GM12874 (cell line): ENCODE measurements around the gene PMPCA.

Experiments
- TF ChIP-seq, protein P1 (sequence below): IDR thresholded peaks from 2 replicates; pipeline ENCODE4 v1.5.1; 2011; ENCODE audit warnings: low read depth, mild to moderate bottlenecking, control low read depth, low read length, moderate library complexity; ENCODE audit not compliant: insufficient read depth

PMPCA gene

DNA sequence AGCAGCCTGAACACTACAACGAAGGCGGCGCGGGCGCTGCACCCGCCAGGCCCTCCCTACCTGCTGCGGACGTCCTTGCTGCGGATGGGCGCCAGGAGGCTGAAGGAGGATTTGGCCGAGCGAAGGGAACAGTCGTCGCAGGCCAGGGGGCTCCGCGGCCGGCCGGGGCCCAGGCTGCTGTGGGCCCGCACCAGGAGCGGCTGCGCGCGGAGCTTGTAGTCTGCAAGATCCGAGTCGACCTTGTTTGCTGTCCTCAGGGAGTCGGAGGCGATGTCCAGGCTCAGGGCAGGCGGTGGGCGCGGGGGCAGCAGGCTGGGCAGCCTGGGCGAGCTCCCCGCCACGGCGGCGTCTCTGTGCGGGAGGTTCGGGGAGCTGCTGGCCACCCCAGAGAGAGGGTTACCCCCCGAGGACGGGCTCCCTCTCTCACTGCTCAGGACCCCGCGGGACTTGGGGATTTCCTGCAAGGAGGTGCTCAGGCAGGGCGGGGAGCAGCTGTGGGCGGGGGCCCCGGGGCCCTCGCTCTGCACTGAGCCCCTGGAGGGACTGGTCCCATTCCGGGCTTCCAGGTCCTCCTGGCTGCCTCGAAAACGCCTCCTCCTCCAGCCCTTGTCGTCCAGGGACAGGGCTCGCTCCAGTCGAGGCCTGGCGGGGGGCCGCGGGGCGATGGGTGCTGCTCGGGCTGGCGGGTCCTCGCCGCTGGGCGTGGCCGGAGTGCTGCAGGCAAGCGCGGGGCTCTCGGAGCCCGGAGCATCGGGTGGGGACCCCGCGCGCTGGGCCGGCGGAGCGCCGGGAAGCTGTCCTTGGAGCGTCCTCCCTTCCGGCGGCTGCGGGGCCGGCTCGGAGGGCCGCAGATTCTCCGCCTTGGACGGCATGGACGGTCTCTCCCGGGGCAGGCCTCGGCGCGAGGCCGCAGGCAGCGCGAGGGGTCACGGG lies 28.4 kb downstream of the PMPCA start:
- TF ChIP-seq, protein P1, sequence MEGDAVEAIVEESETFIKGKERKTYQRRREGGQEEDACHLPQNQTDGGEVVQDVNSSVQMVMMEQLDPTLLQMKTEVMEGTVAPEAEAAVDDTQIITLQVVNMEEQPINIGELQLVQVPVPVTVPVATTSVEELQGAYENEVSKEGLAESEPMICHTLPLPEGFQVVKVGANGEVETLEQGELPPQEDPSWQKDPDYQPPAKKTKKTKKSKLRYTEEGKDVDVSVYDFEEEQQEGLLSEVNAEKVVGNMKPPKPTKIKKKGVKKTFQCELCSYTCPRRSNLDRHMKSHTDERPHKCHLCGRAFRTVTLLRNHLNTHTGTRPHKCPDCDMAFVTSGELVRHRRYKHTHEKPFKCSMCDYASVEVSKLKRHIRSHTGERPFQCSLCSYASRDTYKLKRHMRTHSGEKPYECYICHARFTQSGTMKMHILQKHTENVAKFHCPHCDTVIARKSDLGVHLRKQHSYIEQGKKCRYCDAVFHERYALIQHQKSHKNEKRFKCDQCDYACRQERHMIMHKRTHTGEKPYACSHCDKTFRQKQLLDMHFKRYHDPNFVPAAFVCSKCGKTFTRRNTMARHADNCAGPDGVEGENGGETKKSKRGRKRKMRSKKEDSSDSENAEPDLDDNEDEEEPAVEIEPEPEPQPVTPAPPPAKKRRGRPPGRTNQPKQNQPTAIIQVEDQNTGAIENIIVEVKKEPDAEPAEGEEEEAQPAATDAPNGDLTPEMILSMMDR: no peak

- TF ChIP-seq, protein P1: peak; percentile 80
These were observed 29.3 kb downstream of the PMPCA start, which contains the start of gene INPP5E for GRCh38 chr9:136439481-136440408. Gene INPP5E, minus strand, starts transcription at chr9:136439845. Its CDS starts 426 bp downstream, at chr9:136439419.

GRCh38 chr9:136441191-136441680 lies 30.8 kb downstream of the PMPCA start:
- TF ChIP-seq, protein P1: no peak

DNA sequence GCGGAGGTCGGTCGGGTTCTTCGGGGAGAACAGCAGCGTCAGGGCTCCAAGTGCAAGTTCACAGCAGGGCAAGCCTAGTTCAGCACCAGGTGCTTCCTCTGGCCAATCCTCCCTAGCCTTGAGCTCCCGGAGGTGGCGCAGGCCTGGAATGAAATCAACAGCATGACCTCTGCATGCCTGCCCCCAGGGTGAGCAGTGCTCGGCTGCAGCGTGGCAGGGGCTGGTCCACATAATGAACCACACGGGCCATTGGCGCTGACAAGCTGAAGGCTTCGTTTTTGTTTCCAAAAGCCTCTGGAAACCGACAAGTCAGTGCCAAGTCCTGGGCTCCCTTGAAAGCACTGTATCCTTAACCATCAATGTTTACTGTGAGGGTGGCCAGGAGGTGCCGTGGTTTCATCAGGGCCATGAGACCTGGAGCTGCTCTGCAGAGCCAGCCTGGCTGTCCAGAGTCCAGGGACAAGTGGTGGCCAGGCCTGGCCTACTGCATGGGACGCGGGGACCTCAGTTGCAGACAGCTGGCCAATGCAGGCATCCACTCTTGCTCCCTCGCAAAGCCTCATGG lies 31.3 kb downstream of the PMPCA start:
- TF ChIP-seq, protein P1: no peak

DNA sequence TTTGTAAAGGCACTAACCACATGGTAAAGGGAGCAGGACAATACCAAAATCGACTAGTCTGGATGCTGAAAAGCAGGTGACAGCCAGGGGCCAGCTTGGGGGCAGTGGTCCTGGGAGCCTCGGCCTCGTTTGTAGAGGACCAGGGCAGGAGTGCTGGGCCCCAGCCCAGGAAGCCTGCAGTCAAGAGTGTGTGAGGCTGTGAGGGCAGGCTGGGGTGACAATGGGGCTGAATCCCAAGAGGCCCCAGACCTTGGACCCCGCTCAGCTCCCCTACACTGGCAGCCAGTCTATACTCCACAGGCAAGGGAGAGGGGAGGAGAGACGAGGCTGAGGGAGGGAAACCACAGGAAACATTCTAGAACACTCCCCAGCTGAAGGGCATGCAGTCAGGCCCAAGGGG lies 31.8 kb downstream of the PMPCA start:
- TF ChIP-seq, protein P1: no peak

- TF ChIP-seq, protein P1: no peak
These were observed 32.6 kb downstream of the PMPCA start for GRCh38 chr9:136443087-136443486.
